ENCODE data around the gene SELENOM.

The SELENOM gene

DNA sequence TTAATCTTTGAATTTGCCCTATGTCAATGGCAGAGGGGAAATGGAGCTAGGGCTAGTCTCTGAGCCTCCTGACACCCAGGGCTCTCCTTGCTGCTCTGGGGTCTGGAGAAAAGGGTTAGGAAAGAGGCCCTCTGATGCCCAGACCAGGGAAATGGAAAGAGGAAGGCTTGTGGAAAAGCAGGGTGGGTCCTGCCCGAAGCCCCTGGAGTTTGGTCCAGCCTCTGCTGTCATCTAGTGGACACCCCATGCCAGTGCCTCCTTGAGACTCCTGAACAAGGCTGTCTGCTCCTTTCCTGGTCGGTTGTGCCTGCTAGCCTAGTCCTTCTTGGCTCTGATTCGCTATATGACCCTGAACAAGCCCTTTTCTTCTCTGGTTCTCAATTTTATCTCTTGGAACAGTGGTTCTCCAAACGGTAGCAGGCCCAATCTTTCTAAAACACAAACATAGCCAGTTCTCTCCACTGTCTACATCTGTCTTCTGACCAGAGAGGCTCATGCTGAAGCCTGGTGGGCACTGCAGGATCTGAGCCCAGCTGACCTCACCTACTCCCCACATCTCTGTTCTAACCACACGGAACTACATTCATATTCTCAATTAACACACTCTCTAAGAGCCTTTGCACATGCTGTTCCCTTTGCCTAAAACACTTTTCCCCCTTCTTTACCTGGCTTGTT is 41.7 kb upstream of the SELENOM start:
- TF ChIP-seq, protein P1, sequence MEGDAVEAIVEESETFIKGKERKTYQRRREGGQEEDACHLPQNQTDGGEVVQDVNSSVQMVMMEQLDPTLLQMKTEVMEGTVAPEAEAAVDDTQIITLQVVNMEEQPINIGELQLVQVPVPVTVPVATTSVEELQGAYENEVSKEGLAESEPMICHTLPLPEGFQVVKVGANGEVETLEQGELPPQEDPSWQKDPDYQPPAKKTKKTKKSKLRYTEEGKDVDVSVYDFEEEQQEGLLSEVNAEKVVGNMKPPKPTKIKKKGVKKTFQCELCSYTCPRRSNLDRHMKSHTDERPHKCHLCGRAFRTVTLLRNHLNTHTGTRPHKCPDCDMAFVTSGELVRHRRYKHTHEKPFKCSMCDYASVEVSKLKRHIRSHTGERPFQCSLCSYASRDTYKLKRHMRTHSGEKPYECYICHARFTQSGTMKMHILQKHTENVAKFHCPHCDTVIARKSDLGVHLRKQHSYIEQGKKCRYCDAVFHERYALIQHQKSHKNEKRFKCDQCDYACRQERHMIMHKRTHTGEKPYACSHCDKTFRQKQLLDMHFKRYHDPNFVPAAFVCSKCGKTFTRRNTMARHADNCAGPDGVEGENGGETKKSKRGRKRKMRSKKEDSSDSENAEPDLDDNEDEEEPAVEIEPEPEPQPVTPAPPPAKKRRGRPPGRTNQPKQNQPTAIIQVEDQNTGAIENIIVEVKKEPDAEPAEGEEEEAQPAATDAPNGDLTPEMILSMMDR (IDR thresholded peaks at IDR 0.05; ENCODE audit: low read depth, low read length): peak; percentile 98
- in situ Hi-C loops (cut with HindIII; ENCODE audit: low sequenced_read_pairs): no loop called here
- no peak overlapping the region for H3K4me3 ChIP-seq (ENCODE audit: low read depth, low read length)
- DNase-seq (ENCODE audit: low read depth, low spot score): peak; percentile 80

DNA sequence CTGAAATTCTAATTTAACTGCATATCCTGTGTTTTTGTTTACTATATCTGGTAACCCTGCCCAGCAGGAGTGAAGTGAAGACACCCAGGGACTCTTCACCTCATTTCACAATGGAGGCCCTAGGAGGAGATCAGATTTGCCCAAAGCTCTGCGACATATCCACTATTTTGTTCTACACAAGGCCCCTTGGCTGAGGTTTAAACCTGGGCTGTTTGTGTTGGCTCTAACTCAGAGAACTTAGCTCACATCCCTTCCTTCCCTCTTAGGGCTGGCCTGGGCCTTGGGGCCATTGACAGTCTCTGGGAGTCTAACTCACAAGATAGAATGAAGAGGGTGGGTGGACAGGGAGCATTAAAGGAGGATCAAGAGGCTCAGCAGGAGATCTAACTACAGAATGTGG is 41.1 kb upstream of the SELENOM start:
- TF ChIP-seq, protein P1 (IDR thresholded peaks at IDR 0.05; ENCODE audit: low read depth, low read length): no peak
- DNase-seq (ENCODE audit: low read depth, low spot score): peak; percentile 57
- in situ Hi-C loops (cut with HindIII; ENCODE audit: low sequenced_read_pairs): no loop called here
- no peak overlapping the region for H3K4me3 ChIP-seq (ENCODE audit: low read depth, low read length)

DNA sequence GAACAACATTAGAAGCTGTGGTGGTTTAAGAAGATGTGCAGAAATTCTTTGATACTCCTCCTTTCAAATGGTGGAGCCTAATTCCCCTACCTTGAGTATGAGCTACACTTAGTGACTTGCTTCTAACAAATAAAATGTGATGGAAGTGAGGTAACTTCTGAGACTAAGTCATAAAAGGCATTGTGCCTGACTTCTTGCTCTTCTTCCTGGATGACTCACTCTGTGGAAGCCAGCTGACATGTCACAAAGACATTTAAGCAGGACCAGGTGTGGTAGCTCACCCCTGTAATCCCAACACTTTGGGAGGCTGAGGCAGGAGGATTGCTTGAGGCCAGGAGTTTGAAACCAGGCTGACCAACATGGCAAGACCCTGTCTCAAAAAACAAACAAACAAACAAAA is 36.9 kb upstream of the SELENOM start:
- no peak overlapping the region for H3K4me3 ChIP-seq (ENCODE audit: low read depth, low read length)
- TF ChIP-seq, protein P1 (IDR thresholded peaks at IDR 0.05; ENCODE audit: low read depth, low read length): no peak
- in situ Hi-C loops (cut with HindIII; ENCODE audit: low sequenced_read_pairs): no loop called here
- no peak for DNase-seq (ENCODE audit: low read depth, low spot score)

DNA sequence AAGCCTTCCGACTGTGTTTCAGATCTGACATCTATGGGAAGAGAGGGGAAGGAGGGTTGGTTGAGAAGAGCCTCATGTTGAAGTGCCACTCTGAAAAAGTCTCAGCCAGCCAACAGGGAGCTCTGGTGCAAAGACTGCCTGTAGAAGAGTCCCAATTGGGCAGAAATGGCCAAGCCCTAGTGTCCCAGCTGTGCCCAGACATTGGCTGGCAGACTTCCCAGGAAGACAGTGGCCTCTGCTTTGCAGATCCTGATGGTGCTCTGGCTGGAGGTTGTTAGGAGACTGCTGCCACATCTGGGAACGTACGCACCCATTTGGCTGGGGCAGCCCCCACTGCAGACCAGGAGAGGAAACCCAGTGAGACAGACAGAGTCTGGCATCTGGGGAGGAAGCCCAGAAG is 36.2 kb upstream of the SELENOM start:
- H3K4me3 ChIP-seq (ENCODE audit: low read depth, low read length): no peak overlapping the region
- in situ Hi-C loops (cut with HindIII; ENCODE audit: low sequenced_read_pairs): no loop called here
- TF ChIP-seq, protein P1 (IDR thresholded peaks at IDR 0.05; ENCODE audit: low read depth, low read length): no peak
- DNase-seq (ENCODE audit: low read depth, low spot score): no peak

DNA sequence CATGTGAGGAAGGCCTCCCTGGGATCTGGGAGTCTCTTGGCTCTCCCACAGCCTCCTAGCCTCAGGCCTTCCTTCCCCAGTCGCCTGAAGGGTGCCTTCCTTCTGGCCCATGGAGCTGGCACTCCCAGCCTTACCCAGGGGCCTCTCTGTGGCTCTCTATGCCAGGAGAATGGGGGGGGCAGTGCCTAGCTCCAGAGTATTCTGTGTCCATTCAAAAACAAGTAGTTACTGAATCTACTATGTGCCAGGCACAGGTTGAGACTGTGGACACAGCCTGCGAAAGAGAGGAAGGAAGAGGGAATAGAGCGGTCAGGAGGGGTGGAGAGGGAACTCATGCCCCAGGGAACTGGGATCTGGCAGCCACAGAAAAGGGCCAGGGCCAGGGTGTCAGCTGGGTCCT is 35.7 kb upstream of the SELENOM start:
- in situ Hi-C loops (cut with HindIII; ENCODE audit: low sequenced_read_pairs): no loop called here
- TF ChIP-seq, protein P1 (IDR thresholded peaks at IDR 0.05; ENCODE audit: low read depth, low read length): no peak

DNA sequence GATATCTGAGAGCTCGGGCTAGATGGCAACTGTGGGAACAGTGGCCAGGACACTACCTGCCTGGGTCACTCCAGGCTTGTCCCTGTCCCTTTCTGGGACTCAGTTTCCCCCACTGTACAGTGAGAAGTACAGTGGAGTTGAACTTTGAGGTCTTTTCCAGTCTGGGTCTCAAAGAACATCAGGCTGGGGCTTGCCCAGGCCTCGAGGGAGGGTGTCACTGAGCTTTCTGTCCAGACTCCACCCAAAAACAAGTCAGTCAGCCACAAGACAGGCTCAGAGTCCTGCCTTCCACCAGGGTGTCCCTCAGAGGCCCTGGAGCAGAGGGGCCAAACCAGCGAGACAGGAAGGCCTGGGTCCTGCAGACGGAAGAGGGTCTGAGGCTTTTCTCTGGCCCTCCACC is 34.9 kb upstream of the SELENOM start:
- in situ Hi-C loops (cut with HindIII; ENCODE audit: low sequenced_read_pairs): no loop called here
- TF ChIP-seq, protein P1 (IDR thresholded peaks at IDR 0.05; ENCODE audit: low read depth, low read length): no peak
- DNase-seq (ENCODE audit: low read depth, low spot score): no peak
- no peak overlapping the region for H3K4me3 ChIP-seq (ENCODE audit: low read depth, low read length)

More for the DNA sequence above, 35.7 kb upstream of the SELENOM start:
- DNase-seq (ENCODE audit: low read depth, low spot score): no peak
- no peak overlapping the region for H3K4me3 ChIP-seq (ENCODE audit: low read depth, low read length)

Measured in astrocyte of the spinal cord (primary cell).